Adrenal gland (tissue), 12 donors: ENCODE results near the gene PHF2. TPM values are rescaled to one million over a fixed set of nuclear protein-coding genes. Genes with fewer than 3 reads are reported as not detected.

Experiments
- DNase-seq, 7 donors: peaks; one replicate each; pipeline ENCODE4 v3.0.0-alpha.2; 2019 to 2020
- H3K27ac ChIP-seq, 5 donors: fragments of 200-600 bp; sonication (generic) in 4 of 5; 1 replicate in 3 of 5; 2 replicates in 2 of 5; pipeline versions ENCODE4 v1.5.1 to v1.8.0; 2016 to 2020; ENCODE audit warnings: mild to moderate bottlenecking in 1 of 5
- H3K27me3 ChIP-seq: fragments of 200-600 bp; 2 replicates; pipeline ENCODE4 v1.8.0; 2021
- H3K36me3 ChIP-seq, 2 donors: fragments of 200-600 bp; replicated peaks in 1 of 2; 1 replicate in 1 of 2; 2 replicates in 1 of 2; pipeline versions ENCODE4 v1.5.1 to v1.8.0; 2018 to 2022
- H3K4me1 ChIP-seq, 2 donors: fragments of 200-600 bp; replicated peaks in 1 of 2; 1 replicate in 1 of 2; 2 replicates in 1 of 2; pipeline versions ENCODE4 v1.5.1 to v1.8.0; 2018 to 2021
- H3K4me3 ChIP-seq, 4 donors: fragments of 200-600 bp; sonication (generic) in 3 of 4; one replicate each; pipeline ENCODE4 v1.5.1; 2016 to 2018
- H3K9me3 ChIP-seq, 3 donors: fragments of 200-600 bp; sonication (generic) in 1 of 3; replicated peaks in 1 of 3; 1 replicate in 2 of 3; 2 replicates in 1 of 3; pipeline versions ENCODE4 v1.5.1 to v1.8.0; 2016 to 2021
- CTCF ChIP-seq, 6 experiments: fragments of 450-650 bp in 4 of 6; fragments of 200-600 bp in 2 of 6; sonication (generic) in 1 of 6; IDR thresholded peaks; 1 replicate in 5 of 6; 2 replicates in 1 of 6; pipeline versions ENCODE4 v1.5.1 to v1.8.0; 2016 to 2021; ENCODE audit warnings: antibody characterized with exemption in 6 of 6, mild to moderate bottlenecking in 2 of 6, moderate library complexity in 1 of 6
- POLR2A ChIP-seq, 2 donors: fragments of 450-650 bp; IDR thresholded peaks; one replicate each; pipeline ENCODE4 v1.6.1; 2017; ENCODE audit warnings: antibody characterized with exemption in 2 of 2, mild to moderate bottlenecking in 2 of 2, moderate library complexity in 1 of 2
- WGBS, 4 donors: extraction: QIAGEN DNeasy Blood & Tissue Kit in 2 of 4; methylation state at CpG; one replicate each; pipeline versions ENCODE4 v1.1.5 to v1.1.7; 2013 to 2017; 5-methylcytosine and 5-hydroxymethylcytosine counted together
- intact Hi-C, 2 donors: fragments of 100-400 bp; cut with DNase I; formaldehyde crosslinking; loops; one replicate each; pipeline versions ENCODE4 v1.14.1 to v1.15.0; 2022 to 2023
- polyA plus RNA-seq, 3 donors: library from polyadenylated mRNA; stranded (reverse); fragments of 200-250 nt in 2 of 3; fragments of 350-450 nt in 1 of 3; fragmentation: Illumina TruSeq in 1 of 3; extraction: RNeasy Lipid Tissue Mini Kit (QIAGEN cat#74804) in 1 of 3; gene quantifications; one replicate each; pipeline ENCODE4 v1.2.3, GENCODE V29; 2013 to 2014
- total RNA-seq, 9 donors: library from RNA; depleted of rRNA in 4 of 9; stranded (reverse); fragments of >200 nt in 4 of 9; fragments of 120-200 nt in 1 of 9; fragmentation: NEBNext Ultra II Directional in 1 of 9; extraction: Animal tissue kit (Norgen Biotek cat#: 25700) in 1 of 9; gene quantifications; one replicate each; pipeline versions ENCODE4 v1.1.0 to v1.2.4, GENCODE V29; 2013 to 2023
- donor health status: healthy with polysubstance abuse.
- donor health status: Bipolar disorder and iron deficiency.
- donor health status: DM: yes; HTN: yes; CAD: no.
- donor health status: DM: no; HTN: no; CAD: no.
- donor health status: DM: no; HTN: no; CAD: no.
- donor health status: DM: yes; HTN: yes; CAD: no.

The PHF2 gene
- total and polyA plus RNA-seq, 12 donors = 11.0 to 37.6 (median 22.0) TPM

GRCh38 chr9:93569621-93570174 is 6.7 kb upstream of the PHF2 start:
- peaks cover 8 to 11% of the 10 kb centered on the region in 2 donors for H3K4me1 ChIP-seq
- no peaks in the 10 kb centered on the region for H3K9me3 ChIP-seq
- TF ChIP-seq CTCF (IDR thresholded peaks at IDR 0.05) (no peak), POLR2A (IDR thresholded peaks at IDR 0.05) (no peak)
- no peaks in the 10 kb centered on the region for H3K36me3 ChIP-seq
- H3K27ac ChIP-seq = no peak overlapping the region
- no peaks in the 10 kb centered on the region for H3K27me3 ChIP-seq
- H3K4me3 ChIP-seq = no peak overlapping the region
- WGBS, 4 donors = 48 to 79% (median 71%) methylated on average over 1 of the region's 1 CpG
- no peak for DNase-seq
- intact Hi-C loops = loop anchor here in 1 of 2 donors (5.0 kb wide), 1 partner anchor 117 kb away; the partner anchor contains the start of genes FAM120A and FAM120AOS

DNA sequence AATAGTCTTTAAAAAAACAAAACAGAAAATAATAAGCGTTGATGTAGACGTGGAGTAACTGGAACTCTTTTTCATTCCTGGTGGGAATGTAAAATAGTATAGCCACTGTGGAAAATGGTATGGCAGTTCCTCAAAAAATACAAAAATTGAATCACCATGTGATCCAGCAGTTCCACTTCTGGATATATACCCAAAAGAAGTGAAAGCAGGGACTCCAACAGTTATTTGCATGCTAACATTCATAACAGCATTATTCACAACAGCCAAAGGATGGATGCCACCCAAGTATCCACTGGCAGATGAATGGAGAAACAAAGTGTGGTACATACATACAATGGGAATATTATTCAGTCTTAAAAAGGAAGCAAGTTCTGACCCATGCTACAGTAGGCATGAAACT is 4.2 kb upstream of the PHF2 start:
- intact Hi-C loops = no loop called here
- H3K4me3 ChIP-seq = no peak overlapping the region
- H3K9me3 ChIP-seq = no peaks in the 10 kb centered on the region
- no peak for DNase-seq
- peaks cover 3 to 17% of the 10 kb centered on the region in 2 donors for H3K4me1 ChIP-seq
- H3K27me3 ChIP-seq = no peaks in the 10 kb centered on the region
- TF ChIP-seq POLR2A (IDR thresholded peaks at IDR 0.05) = no peak
- no peak for TF ChIP-seq CTCF (IDR thresholded peaks at IDR 0.05)
- WGBS, 4 donors = 93 to 97% (median 94%) methylated on average over 2 of the region's 2 CpGs
- H3K27ac ChIP-seq = no peak overlapping the region
- H3K36me3 ChIP-seq = no peaks in the 10 kb centered on the region

DNA sequence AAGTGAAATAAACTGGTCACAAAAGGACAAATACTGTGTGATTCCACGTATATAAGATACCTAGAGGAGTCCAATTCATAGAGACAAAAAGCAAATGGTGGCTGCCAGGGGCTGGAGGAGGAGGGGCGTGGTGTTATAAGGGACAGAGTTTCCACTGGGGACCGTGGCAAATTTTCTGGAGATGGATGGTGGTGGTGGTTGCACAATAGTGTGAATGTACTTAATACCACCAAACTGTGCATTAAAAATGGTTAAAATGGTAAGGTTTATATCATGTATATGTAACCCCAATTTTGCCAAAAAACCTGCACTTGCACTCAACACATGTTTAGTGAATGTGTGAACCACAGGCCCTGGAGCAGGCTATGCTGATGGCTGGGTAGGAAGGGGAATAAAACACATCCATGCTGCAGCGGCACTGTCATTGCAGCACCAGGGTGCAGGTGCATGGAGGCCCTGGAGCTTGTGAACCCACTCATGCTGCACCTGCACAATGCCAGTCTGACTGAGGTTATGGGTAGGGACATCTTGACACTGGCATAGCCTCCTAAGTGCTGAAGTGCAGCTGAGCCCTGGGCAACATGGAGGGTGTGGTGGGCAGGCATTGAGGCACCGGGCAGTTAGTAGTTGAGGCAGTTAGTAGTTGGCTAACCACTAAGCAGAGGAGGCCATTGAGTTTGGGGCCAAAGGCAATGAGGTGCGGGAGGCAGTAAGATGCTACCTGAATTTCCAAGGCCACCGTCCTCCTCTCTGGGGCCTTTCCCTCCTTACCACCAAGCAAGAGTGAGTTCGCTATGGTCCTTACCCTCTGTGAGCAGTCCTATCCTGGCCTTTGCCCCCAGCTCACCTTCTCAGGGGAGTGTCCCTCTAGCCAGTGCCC is 3.5 kb upstream of the PHF2 start:
- H3K4me3 ChIP-seq = no peak overlapping the region
- H3K36me3 ChIP-seq = no peaks in the 10 kb centered on the region
- DNase-seq = peak in 1 of 7 donors; percentile 17
- no peak overlapping the region for H3K27ac ChIP-seq
- peaks cover 4 to 14% of the 10 kb centered on the region in 2 donors for H3K4me1 ChIP-seq
- 94 to 96% (median 96%) methylated on average over 7 to 8 of the region's 8 CpGs for WGBS, 4 donors
- H3K9me3 ChIP-seq = no peaks in the 10 kb centered on the region
- intact Hi-C loops = no loop called here
- no peaks in the 10 kb centered on the region for H3K27me3 ChIP-seq
- no peak for TF ChIP-seq POLR2A (IDR thresholded peaks at IDR 0.05)
- TF ChIP-seq CTCF (IDR thresholded peaks at IDR 0.05) = no peak

- Histone ChIP-seq H3K4me3 (no peak overlapping the region), H3K4me1 (peaks cover 10 to 20% of the 10 kb centered on the region in 2 donors), H3K27me3 (no peaks in the 10 kb centered on the region), H3K27ac (no peak overlapping the region), H3K9me3 (no peaks in the 10 kb centered on the region), H3K36me3 (no peaks in the 10 kb centered on the region)
- peak in 1 of 7 donors; percentile 11 for DNase-seq
- intact Hi-C loops = no loop called here
- TF ChIP-seq CTCF (IDR thresholded peaks at IDR 0.05) = no peak
- TF ChIP-seq POLR2A (IDR thresholded peaks at IDR 0.05) = no peak
- WGBS, 4 donors = 81 to 94% (median 90%) methylated on average over 3 of the region's 3 CpGs
Measured at GRCh38 chr9:93573516-93573828, 2.9 kb upstream of the PHF2 start.
